NCI-H128 (cell line): ENCODE results near the gene MAPK4.
"Not testable (repeated sequence)": the region's sequence is repeated elsewhere in the genome, so short reads cannot be mapped to it uniquely, and the experiment has no call there.

ENCODE experiments used
- DNase-seq: peaks from one replicate; lab custom pipeline; 2025; ENCODE audit not compliant: unreplicated experiment; lab: John Stamatoyannopoulos, UW

MAPK4 gene

GRCh38 chr18:50559752-50560680 lies at the start of gene MAPK4:
Gene MAPK4, plus strand, starts transcription at chr18:50560087. Its CDS starts 103,872 bp downstream, at chr18:50663959.
- no peak for DNase-seq

- DNase-seq: not testable (repeated sequence)
These were observed 42.6 kb upstream of the MAPK4 start for GRCh38 chr18:50517277-50517676.

GRCh38 chr18:50518787-50519546 lies 40.9 kb upstream of the MAPK4 start:
- DNase-seq: no peak

GRCh38 chr18:50523165-50523564 lies 36.7 kb upstream of the MAPK4 start:
- no peak for DNase-seq

- DNase-seq: no peak
These were observed 32.1 kb upstream of the MAPK4 start for GRCh38 chr18:50527636-50528307.

- no peak for DNase-seq
These were observed 31.1 kb upstream of the MAPK4 start for GRCh38 chr18:50528806-50529205.

- DNase-seq: not testable (repeated sequence)
These were observed 26.1 kb upstream of the MAPK4 start for GRCh38 chr18:50533822-50534221.

GRCh38 chr18:50544476-50544875 lies 15.4 kb upstream of the MAPK4 start:
- DNase-seq: not testable (repeated sequence)

- no peak for DNase-seq
These were observed 14.0 kb upstream of the MAPK4 start for GRCh38 chr18:50545936-50546335.

GRCh38 chr18:50548160-50548559 lies 11.7 kb upstream of the MAPK4 start:
- no peak for DNase-seq

GRCh38 chr18:50551651-50552050 lies 8.2 kb upstream of the MAPK4 start:
- not testable (repeated sequence) for DNase-seq

- no peak for DNase-seq
These were observed 1.7 kb upstream of the MAPK4 start for GRCh38 chr18:50558157-50558556.

GRCh38 chr18:50558948-50559751 lies 737 bp upstream of the MAPK4 start:
- DNase-seq: no peak

GRCh38 chr18:50560681-50561629 lies 1.1 kb downstream of the MAPK4 start:
- no peak for DNase-seq

- not testable (repeated sequence) for DNase-seq
These were observed 2.4 kb downstream of the MAPK4 start for GRCh38 chr18:50562258-50562657.

- DNase-seq: no peak
These were observed 2.8 kb downstream of the MAPK4 start for GRCh38 chr18:50562686-50563085.

- no peak for DNase-seq
These were observed 3.5 kb downstream of the MAPK4 start for GRCh38 chr18:50563376-50563775.

GRCh38 chr18:50569930-50570329 lies 10.0 kb downstream of the MAPK4 start:
- no peak for DNase-seq

- DNase-seq: no peak
These were observed 11.7 kb downstream of the MAPK4 start for GRCh38 chr18:50571606-50572005.
